HCT116 (cell line): Measurements from ENCODE around the gene SLC38A3. TPM values are rescaled to one million over a fixed set of nuclear protein-coding genes. Genes with fewer than 3 reads are reported as not detected.

Experiments
- ATAC-seq: fragments of 200-7000 bp; cut with Tn5 transposase; 2 replicates; pipeline ENCODE4 v1.9.1; 2020; ENCODE audit warnings: mild to moderate bottlenecking, moderate library complexity
- BruUV-seq: library from RNA; stranded (reverse); fragments of 400-500 nt; replicated peaks from 2 replicates; lab custom pipeline; 2021; lab: Mats Ljungman, UMichigan
- CTCF ChIA-PET: fragments of 300-600 bp; sonication (Branson Sonifier 250); formaldehyde crosslinking; loops from one replicate; lab custom pipeline; 2021; ENCODE audit warnings: antibody characterized with exemption; lab: Charles Lee
- POLR2A ChIA-PET: fragments of 300-600, 350-600 bp; sonication (Branson Sonifier 250); formaldehyde crosslinking; loops from one replicate; lab custom pipeline; 2021; ENCODE audit warnings: antibody characterized with exemption; lab: Charles Lee
- RAD21 ChIA-PET, 2 experiments: fragments of 300-600 bp; sonication (Branson Sonifier 250); formaldehyde crosslinking; loops; one replicate each; lab custom pipeline; 2023; ENCODE audit warnings: low total read pairs in 2 of 2; ENCODE audit not compliant: uncharacterized antibody in 2 of 2, unreplicated experiment in 2 of 2, low non-redundant PET in 1 of 2; lab: Charles Lee
- DNase-seq: peaks from one replicate; pipeline ENCODE4 v3.0.0-alpha.2; 2010; ENCODE audit warnings: low read depth, low spot score
- H2AFZ ChIP-seq: fragments of 200-600 bp; shearing (Covaris generic), sonication (generic); 2 replicates; pipeline ENCODE4 v1.6.1; 2017; ENCODE audit warnings: low read depth, mixed run types, mixed read lengths, antibody characterized with exemption, low read length; ENCODE audit not compliant: poor library complexity, severe bottlenecking
- H3K27ac ChIP-seq: 2 replicates; pipeline ENCODE4 v1.5.1; 2012; ENCODE audit warnings: low read depth, low read length
- H3K27me3 ChIP-seq: fragments of 200-600 bp; sonication (generic); 2 replicates; pipeline ENCODE4 v1.6.1; 2016; ENCODE audit warnings: mixed run types, low read length, mixed read lengths; ENCODE audit not compliant: insufficient read depth
- H3K36me3 ChIP-seq, 2 experiments: fragments of 200-500 bp in 1 of 2; fragments of 200-600 bp in 1 of 2; sonication (Bioruptor generic) in 1 of 2; sonication (generic) in 1 of 2; 2 replicates each; pipeline versions ENCODE4 v1.5.1 to v1.6.1; 2014 to 2016; ENCODE audit warnings: low read length in 2 of 2, inconsistent platforms in 1 of 2, mixed read lengths in 1 of 2, mixed run types in 1 of 2; ENCODE audit not compliant: insufficient read depth in 2 of 2, control insufficient read depth in 1 of 2
- H3K4me1 ChIP-seq, 2 experiments: fragments of 200-600 bp in 1 of 2; sonication (generic) in 1 of 2; 2 replicates each; pipeline versions ENCODE4 v1.5.1 to v1.6.1; 2012 to 2017; ENCODE audit warnings: low read length in 2 of 2, inconsistent platforms in 1 of 2, mild to moderate bottlenecking in 1 of 2, mixed read lengths in 1 of 2, mixed run types in 1 of 2, moderate library complexity in 1 of 2; ENCODE audit not compliant: insufficient read depth in 2 of 2, control insufficient read depth in 1 of 2
- H3K4me2 ChIP-seq: fragments of 200-600 bp; sonication (generic); 2 replicates; pipeline ENCODE4 v1.6.1; 2017; ENCODE audit warnings: mixed run types, low read length, mixed read lengths
- H3K4me3 ChIP-seq, 2 experiments: fragments of 200-600 bp in 1 of 2; sonication (generic) in 1 of 2; replicated peaks in 1 of 2; 2 replicates each; pipeline ENCODE4 v1.5.1; 2011 to 2016; ENCODE audit warnings: low read length in 2 of 2, control low read depth in 1 of 2, low read depth in 1 of 2, mild to moderate bottlenecking in 1 of 2, mixed read lengths in 1 of 2, mixed run types in 1 of 2
- H3K79me2 ChIP-seq: fragments of 200-600 bp; sonication (generic); 2 replicates; pipeline ENCODE4 v1.6.1; 2017; ENCODE audit warnings: mild to moderate bottlenecking, mixed run types, low read length, moderate library complexity, mixed read lengths; ENCODE audit not compliant: insufficient read depth
- H3K9ac ChIP-seq: fragments of 200-600 bp; sonication (generic); 2 replicates; pipeline ENCODE4 v1.6.1; 2016; ENCODE audit warnings: low read length, mixed read lengths
- H3K9me2 ChIP-seq: fragments of 200-600 bp; sonication (generic), shearing (Covaris generic); 2 replicates; pipeline ENCODE4 v1.6.1; 2017; ENCODE audit warnings: mixed run types, mild to moderate bottlenecking, moderate library complexity; ENCODE audit not compliant: insufficient read depth
- H3K9me3 ChIP-seq, 2 experiments: fragments of 200-500 bp in 1 of 2; fragments of 200-600 bp in 1 of 2; sonication (Bioruptor generic) in 1 of 2; sonication (generic) in 1 of 2; 2 replicates each; pipeline ENCODE4 v1.6.1; 2014 to 2017; ENCODE audit warnings: low read length in 2 of 2, mixed read lengths in 2 of 2, inconsistent platforms in 1 of 2, low read depth in 1 of 2, mild to moderate bottlenecking in 1 of 2, mixed run types in 1 of 2, moderate library complexity in 1 of 2; ENCODE audit not compliant: control insufficient read depth in 1 of 2, insufficient read depth in 1 of 2
- H4K20me1 ChIP-seq: fragments of 200-600 bp; sonication (generic), shearing (Covaris generic); 2 replicates; pipeline ENCODE4 v1.6.1; 2017; ENCODE audit warnings: mixed run types, mild to moderate bottlenecking, moderate library complexity; ENCODE audit not compliant: insufficient read depth
- MAX ChIP-seq: IDR thresholded peaks from 2 replicates; pipeline ENCODE4 v1.6.1; 2012
- POLR2A ChIP-seq: IDR thresholded peaks from 2 replicates; pipeline ENCODE4 v1.7.0; 2011; ENCODE audit warnings: borderline replicate concordance; ENCODE audit not compliant: insufficient read depth, insufficient read length; ENCODE audit errors: extremely low read depth
- ZBTB33 ChIP-seq: IDR thresholded peaks from 2 replicates; pipeline ENCODE4 v1.6.1; 2011; ENCODE audit warnings: mild to moderate bottlenecking, low read length, moderate library complexity; ENCODE audit not compliant: insufficient replicate concordance; ENCODE audit errors: extremely low read depth
- intact Hi-C: fragments of 100-400 bp; cut with micrococcal nuclease; formaldehyde crosslinking; loops from 2 replicates; pipeline ENCODE4 v1.10.0; 2022
- total RNA-seq: library from RNA; stranded (reverse); gene quantifications from one replicate; pipeline ENCODE4 v1.2.1, GENCODE V29; 2021; ENCODE audit not compliant: unreplicated experiment

Gene SLC38A3
- total RNA-seq, 1 experiment from 2014 or later, result 3.1 TPM

GRCh38 chr3:50195501-50196252 is 9.4 kb upstream of the SLC38A3 start:
- no peak for DNase-seq
- no peak overlapping the region for H3K9ac ChIP-seq
- H3K4me3 ChIP-seq, result no peak overlapping the region
- H3K79me2 ChIP-seq, result no peaks in the 10 kb centered on the region
- intact Hi-C loops, result no loop called here
- H3K36me3 ChIP-seq, result no peaks in the 10 kb centered on the region
- no peaks in the 10 kb centered on the region for H3K27me3 ChIP-seq
- no peaks in the 10 kb centered on the region for H3K9me2 ChIP-seq
- H4K20me1 ChIP-seq, result no peaks in the 10 kb centered on the region
- POLR2A ChIA-PET, result interaction anchor here (0.9 to 1.9 kb wide), 7 partner anchors 10 to 104 kb away, joined by 3 to 12 read pairs (median 3); partner anchors contain the start of genes HYAL3, NAA80 and SLC38A3
- no peak overlapping the region for H2AFZ ChIP-seq
- peak overlapping the region; percentile 65 for H3K4me2 ChIP-seq
- ATAC-seq, result peak; percentile 7; the same call in 1 of the 2 replicates
- TF ChIP-seq ZBTB33 (no peak), MAX (peak; percentile 74), POLR2A (no peak)
- TF ChIP-seq, all 23 proteins: peak for 1
- CTCF ChIA-PET, result interaction anchor here (0.6 to 5.8 kb wide), 20 partner anchors 8 to 128 kb away, joined by 3 to 164 read pairs (median 8); no protein-coding TSS in a partner anchor
- BruUV-seq, result no TSS peak
- RAD21 ChIA-PET, result interaction anchor here (0.6 to 3.0 kb wide), 8 partner anchors 7 to 51 kb away, joined by 3 to 48 read pairs (median 7); partner anchors contain the start of gene SLC38A3 (in 1 of the 2)
- peaks cover 8 to 19% of the 10 kb centered on the region in 2 experiments; a peak in 3 of 4 replicates for H3K4me1 ChIP-seq
- H3K9me3 ChIP-seq, result no peaks in the 10 kb centered on the region
- H3K27ac ChIP-seq, result no peak overlapping the region; the same call in 1 of the 2 replicates
